ENCODE measurements around the gene MYO6.

MYO6 gene

DNA sequence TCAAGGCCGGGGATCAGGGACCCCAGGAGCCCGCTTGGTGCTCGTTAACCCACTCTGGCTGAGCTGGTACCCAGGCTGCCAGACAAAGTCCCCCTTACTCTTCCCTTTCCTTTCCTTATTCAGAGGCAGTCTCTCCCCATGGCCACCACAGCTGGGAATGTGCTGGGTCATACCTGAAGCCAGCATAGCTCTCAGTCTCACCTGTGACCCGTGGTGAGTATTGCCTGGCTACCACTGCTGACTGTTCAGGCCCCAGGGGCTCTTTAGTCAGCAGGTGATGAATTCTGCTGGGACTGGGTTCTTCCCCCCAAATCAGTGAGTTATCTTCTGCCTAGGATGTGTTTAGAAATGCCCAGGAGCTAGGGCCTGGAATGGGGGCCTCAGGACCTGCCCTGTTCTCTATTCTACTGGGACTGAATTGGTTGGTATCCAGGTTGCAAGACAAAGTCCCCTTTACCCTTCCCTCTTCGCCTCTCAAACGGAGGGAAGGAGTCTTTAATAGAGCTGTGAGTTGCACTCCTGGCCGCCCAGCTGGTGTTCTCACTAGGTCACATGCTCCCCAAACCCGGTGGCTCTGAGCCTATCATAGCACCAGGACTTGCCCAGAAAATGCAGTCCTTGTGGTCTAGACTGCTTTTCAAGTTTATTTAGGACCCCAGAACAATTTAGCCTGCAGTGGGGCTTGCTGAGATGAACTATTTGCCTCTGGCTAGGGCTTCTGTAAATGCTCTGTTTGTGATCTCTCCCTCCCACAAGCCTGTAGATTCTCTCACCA, 64.6 kb downstream of the MYO6 start:
- DNase-seq = no peak
- in situ Hi-C loops (cut with HindIII; ENCODE audit: low pct_ligation_motif_present, low pct_unique_long_range_greater_than_20kb, low sequenced_read_pairs) = no loop called here

DNA sequence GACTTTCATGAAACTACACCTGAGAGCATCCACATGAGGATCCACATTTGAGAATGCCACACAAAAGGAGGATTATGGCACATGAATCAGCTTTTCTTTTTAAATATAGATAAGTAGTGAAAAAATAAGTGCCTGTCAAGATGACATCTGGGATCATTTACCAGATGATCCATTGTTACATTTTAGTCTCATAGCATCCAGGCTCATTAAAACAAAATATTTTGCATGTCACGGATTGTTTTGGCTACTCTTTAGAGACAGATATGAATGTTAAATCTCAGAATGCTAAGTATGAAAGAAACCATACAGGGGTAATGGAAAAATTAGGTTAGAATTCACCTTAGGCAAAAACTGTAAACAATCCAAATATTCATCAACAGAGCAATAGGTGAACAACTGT, 66.7 kb downstream of the MYO6 start:
- DNase-seq = no peak
- in situ Hi-C loops (cut with HindIII; ENCODE audit: low pct_ligation_motif_present, low pct_unique_long_range_greater_than_20kb, low sequenced_read_pairs) = no loop called here

DNA sequence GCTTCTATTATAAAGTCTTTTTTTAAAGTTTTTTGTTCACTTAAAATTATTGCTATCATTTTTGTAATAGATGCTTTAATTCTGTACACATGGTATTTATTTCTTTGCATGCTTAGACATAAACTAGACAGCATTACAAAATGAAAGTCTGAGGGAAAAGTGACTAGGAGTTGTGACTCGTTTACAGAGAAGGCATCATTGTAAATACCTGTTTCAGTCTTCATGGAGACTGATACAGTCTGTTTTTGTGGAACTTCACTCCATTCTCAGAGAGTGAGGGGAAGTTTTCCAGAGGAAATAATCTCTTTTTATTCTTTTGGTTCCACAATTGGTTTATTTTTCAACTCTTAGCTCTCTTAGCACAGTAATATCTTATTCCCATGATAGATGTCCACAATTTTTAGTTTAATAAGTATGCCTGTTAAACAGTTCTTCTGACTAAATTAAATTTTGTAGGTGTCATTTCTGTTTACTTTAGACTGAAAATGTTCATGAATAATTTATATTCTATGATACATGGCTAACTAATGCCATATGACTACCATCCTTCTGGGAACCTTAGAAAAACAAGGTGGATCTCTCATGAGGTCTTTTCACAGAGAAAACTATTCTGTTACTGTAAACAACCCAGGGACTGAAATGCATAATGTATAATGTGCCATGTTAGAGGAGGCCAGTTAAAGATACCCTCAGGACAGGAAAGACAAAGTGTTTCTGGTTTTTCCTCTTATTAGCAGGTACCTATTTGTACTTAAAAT, 69.2 kb downstream of the MYO6 start:
- in situ Hi-C loops (cut with HindIII; ENCODE audit: low pct_ligation_motif_present, low pct_unique_long_range_greater_than_20kb, low sequenced_read_pairs) = no loop called here

DNA sequence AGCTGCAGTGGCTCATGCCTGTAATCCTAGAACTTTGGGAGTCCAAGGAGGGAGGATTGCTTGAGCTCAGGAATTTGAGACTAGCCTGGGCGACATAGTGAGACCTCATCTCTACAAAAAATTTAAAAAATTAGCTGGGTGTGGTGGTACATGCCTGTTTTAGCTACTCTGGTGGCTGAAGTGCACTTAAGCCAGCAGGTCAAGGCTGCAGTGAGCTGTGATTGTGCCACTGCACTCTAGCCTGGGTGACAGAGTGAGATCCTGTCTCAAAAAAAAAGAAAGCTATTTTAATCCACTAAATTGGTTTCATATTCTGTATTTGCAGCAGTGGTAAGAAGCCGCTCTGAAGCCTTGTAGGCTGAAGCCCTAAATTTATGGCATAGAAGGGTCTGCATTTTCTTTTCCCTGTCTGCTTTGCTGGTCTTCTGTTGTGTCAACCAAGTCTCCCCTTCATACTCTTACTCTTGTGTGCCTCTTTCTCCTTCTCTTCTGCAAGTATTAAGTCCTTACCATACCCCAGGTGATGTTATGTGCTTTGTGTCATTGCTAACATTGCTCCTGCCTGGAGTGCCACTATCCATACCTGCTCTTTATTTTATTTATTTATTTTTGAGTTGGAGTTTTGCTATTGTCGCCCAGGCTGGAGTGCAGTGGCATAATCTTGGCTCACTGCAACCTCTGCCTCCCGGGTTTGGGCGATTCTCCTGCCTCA, 70.9 kb downstream of the MYO6 start:
- in situ Hi-C loops (cut with HindIII; ENCODE audit: low pct_ligation_motif_present, low pct_unique_long_range_greater_than_20kb, low sequenced_read_pairs) = no loop called here

More for the DNA sequence above, 69.2 kb downstream of the MYO6 start:
- no peak for DNase-seq

DNA sequence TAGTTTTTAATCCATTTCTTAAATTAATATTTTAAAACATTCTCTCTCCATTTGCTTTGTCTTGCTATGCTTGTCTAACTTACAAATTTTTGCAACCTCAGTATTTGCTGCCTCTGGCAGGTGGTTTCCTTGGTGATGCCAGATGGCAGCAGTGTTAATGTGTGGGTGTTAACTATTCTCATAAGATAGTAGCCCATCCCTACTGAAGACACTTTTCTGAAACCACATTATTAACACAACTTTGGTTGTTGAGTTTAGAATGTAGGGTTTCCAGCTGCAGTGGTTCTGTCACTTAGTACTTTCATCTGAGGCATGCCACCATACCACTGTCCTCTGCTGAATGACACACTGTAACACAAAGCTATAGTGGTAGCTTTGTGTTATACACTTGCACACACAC, 75.1 kb downstream of the MYO6 start:
- DNase-seq = no peak
- in situ Hi-C loops (cut with HindIII; ENCODE audit: low pct_ligation_motif_present, low pct_unique_long_range_greater_than_20kb, low sequenced_read_pairs) = no loop called here

More for the DNA sequence above, 70.9 kb downstream of the MYO6 start:
- DNase-seq = no peak

DNA sequence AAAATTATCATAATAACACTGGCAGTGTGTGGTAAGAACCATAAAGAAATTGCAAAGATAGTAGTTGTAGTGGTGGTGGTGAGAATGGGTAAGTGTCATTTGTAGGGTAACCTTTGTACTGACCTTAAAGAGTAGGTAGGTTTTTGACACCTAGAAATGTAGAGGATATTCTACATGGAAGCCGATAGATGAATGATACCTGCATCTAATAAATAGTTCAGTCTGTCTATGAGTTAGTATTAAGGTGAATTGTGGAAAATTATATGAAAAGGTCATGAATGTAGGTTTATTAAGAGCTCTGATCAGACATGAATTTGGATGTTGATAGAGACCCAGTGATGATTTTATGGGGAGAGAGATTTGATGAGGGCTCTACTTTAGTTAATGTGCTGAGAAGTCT, 78.1 kb downstream of the MYO6 start:
- in situ Hi-C loops (cut with HindIII; ENCODE audit: low pct_ligation_motif_present, low pct_unique_long_range_greater_than_20kb, low sequenced_read_pairs) = no loop called here
- DNase-seq = no peak

DNA sequence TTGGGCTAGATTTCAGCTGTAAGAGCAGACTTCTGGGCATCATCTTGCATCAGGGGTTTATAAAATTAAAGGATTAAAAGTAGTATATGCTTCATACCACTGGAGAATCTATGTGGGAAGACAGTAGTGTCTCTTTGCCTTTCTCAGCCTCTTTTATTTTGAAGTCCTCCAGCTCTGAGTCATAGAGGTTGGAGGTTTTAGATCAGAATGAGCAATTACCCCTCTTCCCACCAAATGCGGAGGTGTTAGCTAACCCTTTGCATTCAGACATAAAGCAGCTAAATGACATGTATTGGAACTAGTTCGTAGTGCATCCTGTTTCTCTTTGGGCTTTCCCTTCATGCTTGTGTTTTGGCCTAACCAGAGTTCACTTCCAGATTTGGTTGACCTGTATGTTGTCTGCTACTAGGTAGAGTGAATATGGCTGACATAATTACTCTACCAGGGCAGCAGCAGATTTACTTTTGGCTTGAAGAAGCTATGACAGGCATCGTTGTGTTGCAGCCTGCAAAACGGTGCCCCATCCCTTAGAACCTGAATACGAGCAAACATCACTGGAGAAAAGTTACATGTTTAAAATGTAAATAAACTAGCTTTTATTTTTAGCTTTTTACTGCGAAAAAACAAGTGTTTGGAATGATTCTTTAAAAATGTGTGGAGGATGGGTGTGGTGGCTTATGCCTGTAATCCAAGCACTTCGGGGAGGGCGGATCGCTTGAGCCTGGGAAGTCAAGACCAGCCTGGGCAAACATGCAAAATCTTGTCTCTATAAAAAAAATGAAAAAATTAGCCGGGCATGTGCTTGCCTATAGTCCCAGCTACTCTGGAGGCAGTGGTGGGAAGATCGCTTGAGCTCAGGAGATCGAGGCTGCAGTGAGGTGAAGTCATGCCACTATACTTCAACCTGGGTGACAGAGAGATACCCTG, 82.2 kb downstream of the MYO6 start:
- DNase-seq = no peak
- in situ Hi-C loops (cut with HindIII; ENCODE audit: low pct_ligation_motif_present, low pct_unique_long_range_greater_than_20kb, low sequenced_read_pairs) = no loop called here

DNA sequence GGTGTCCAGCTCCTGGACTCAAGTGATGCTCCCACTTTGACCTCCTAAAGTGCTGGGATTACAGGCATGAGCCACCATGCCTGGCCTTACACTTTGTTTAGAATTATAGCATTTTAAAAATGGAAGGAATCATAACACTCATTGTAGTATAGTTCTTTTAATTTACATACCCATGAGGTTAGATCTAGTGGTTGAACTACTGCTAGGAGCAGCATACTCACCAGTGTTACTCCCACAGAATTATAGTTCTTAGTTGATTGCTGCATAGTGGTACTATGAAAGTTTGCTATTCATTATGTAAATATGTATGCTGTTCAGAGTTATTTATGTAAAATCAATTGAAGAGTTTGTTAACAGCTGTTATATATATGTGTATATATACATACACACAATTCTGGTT, 85.4 kb downstream of the MYO6 start:
- in situ Hi-C loops (cut with HindIII; ENCODE audit: low pct_ligation_motif_present, low pct_unique_long_range_greater_than_20kb, low sequenced_read_pairs) = no loop called here
- DNase-seq = no peak

DNA sequence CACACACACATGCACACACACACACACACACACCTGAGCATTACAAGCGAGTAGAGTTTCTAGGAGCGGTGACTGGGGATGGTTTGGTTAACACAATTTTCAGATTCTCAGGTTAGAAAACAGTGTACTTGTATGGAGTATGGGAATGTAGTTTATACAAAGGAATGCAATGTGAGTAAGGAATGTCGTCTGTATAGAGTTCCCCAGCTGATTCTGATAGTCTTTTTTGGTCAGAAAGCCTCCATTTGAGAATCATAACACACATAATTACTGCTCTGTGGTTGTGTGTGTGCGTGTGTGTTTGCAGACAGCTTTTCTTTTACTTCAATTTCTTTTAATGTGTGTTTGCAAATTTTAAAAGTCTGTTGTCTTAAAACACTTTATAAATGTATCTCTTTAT, 93.2 kb downstream of the MYO6 start:
- DNase-seq = no peak
- in situ Hi-C loops (cut with HindIII; ENCODE audit: low pct_ligation_motif_present, low pct_unique_long_range_greater_than_20kb, low sequenced_read_pairs) = no loop called here

DNA sequence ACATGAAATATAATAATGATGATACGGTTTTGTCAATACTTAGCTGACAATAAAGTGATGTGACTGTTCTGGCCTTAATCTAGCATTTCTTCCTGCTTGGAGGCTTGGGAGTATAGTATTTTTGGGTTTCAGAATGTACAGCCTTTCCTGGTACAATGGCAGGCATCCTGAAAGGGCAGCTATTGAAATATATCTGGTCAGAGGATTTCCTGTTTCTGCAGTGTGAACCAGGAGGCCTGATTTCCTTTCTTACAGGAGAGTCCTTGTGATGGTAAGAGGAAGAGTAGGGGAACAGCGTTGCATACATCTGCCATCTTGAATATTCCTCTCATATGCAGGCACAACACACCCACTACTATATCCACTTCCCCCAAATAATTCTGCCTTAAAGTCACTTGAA, 93.7 kb downstream of the MYO6 start:
- DNase-seq = no peak
- in situ Hi-C loops (cut with HindIII; ENCODE audit: low pct_ligation_motif_present, low pct_unique_long_range_greater_than_20kb, low sequenced_read_pairs) = no loop called here

DNA sequence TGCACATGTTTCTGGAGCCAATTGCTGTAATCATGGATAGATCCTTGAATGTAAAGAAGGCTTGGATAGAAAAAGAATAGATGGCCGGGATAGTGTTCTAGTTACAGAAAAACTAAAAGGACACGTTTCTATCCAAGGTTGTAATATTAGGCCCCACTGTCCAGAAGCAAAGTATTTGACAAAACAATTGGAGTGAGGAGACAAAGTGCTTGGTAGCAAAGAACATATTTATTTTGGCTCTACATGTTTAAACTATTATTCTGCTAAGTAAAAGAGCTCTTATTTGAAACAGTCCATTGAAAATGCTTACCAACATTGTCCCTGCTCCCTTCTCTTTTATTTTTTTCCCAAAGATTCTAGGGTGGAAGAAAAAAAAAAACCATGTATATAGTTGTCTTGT, 94.4 kb downstream of the MYO6 start:
- in situ Hi-C loops (cut with HindIII; ENCODE audit: low pct_ligation_motif_present, low pct_unique_long_range_greater_than_20kb, low sequenced_read_pairs) = no loop called here
- DNase-seq = no peak

DNA sequence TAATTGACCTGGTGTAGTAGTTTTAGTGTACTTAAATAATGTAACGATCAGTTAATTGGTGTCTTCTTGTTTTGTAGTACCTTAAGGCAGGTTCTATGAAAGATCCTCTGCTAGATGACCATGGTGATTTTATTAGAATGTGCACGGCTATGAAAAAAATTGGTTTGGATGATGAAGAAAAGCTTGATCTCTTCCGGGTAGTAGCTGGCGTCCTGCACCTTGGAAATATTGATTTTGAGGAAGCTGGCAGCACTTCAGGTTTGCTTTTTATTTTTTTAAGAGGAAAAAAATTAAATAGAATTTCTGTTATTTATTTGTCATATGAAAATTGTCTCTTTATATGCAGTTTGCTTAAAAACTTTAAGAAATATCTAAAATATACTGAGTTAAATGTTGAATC, 99.2 kb downstream of the MYO6 start:
- in situ Hi-C loops (cut with HindIII; ENCODE audit: low pct_ligation_motif_present, low pct_unique_long_range_greater_than_20kb, low sequenced_read_pairs) = no loop called here

DNA sequence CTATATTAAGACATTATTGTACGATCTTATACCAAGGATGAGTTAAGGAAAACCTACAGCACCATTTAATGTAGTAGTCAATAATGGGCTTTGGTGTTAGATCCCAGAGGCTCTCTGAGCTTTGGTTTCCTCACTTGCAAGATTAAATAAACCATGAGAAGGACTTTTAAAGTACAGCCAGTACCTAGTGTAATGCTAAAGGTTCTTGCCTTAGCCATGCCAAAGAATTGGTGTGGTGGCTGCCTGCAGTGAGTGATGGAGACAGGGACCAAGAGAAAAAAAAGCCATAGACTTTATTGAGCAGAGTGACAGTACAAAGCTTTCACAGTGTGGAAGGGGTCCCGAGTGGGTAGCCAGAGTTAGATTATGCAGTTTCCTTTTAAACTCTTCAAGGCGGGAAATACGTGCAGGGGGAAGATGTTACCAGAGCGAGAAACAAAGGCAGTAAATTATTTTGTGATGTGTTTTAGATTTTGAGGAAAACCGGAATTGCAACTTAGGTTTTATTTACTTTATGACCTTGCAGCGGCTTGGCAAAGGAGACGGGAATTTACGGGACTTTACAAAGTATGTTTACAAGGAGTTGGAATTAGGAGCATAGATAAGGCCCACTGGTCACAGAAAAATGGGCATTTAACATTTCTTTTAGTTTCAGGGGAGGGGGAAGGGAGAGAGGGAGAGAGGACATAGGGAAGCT, 100.4 kb downstream of the MYO6 start:
- in situ Hi-C loops (cut with HindIII; ENCODE audit: low pct_ligation_motif_present, low pct_unique_long_range_greater_than_20kb, low sequenced_read_pairs) = no loop called here
- DNase-seq = no peak

More for the DNA sequence above, 99.2 kb downstream of the MYO6 start:
- no peak for DNase-seq

DNA sequence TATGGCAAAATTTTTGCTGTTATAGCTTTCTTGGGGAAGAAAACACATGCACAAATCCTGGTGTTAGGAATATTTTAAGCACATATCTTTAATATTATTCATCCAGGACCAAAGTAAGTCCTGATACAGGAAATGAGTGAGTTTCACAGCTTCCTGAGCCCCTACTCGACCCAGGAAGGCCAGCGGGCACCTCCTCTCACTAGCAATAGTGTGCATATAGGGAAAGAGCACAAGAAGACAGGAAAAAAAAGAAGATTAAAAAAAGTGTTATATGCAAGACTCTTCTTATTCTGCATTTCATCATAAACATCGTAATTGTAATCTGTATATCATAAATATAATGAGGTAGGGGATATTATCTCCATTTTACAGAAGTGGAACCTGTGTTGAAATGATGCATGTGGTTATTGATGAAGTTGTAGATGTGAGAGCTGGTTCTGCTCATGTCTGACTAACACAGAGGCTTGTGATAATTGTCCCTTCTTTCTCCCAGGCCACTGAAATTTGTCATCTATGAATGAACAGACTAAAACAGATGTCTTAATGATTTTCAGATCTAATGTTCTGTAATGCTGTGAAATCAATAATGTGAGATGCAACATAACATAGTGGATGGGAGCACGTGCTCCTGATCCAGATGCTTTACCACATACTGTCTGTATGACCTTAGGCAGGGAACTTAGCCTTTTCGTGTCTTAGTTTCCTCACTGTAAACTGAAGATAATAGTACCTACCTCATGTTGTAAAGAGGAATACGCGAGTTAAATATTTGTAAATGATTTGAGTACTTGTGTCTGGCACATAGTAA, 101.2 kb downstream of the MYO6 start:
- in situ Hi-C loops (cut with HindIII; ENCODE audit: low pct_ligation_motif_present, low pct_unique_long_range_greater_than_20kb, low sequenced_read_pairs) = no loop called here
- DNase-seq = no peak

DNA sequence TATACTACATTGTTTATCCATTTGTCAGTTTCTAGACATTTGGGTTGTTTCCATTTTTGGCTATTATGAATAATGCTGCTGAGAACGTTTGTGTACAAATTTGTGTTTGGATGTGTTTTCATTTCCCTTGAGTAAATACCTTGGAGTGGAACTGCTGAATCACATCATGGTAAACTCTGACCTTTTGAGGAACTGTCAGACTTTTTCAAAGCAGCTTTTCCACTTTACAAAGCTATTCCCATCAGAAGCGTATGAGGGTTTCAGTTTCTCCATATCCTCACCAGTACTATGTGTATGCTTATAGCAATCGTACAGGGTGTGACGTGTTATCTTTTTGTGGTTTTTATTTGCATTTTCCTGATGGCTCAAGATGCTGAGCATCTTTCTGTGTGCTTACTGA, 103.7 kb downstream of the MYO6 start:
- no peak for DNase-seq
- in situ Hi-C loops (cut with HindIII; ENCODE audit: low pct_ligation_motif_present, low pct_unique_long_range_greater_than_20kb, low sequenced_read_pairs) = no loop called here

DNA sequence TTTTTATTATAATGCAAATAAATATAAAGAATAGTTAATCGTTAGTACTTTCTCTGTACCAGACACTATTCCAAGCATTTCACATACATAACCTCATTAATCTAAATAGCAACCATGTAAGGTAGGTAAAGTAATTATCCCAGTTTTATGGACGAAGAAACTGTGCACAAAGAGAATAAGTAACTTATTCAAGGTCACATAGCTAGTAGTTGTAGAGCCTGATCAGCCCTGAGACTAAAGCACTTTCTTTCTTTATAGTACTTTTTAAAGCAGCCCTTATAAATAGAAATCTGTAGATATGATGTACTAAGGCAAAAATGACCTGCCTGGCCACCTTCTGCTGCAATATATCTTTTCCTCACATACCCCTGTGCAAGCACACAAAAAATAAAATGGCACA, 104.8 kb downstream of the MYO6 start:
- no peak for DNase-seq
- in situ Hi-C loops (cut with HindIII; ENCODE audit: low pct_ligation_motif_present, low pct_unique_long_range_greater_than_20kb, low sequenced_read_pairs) = no loop called here

DNA sequence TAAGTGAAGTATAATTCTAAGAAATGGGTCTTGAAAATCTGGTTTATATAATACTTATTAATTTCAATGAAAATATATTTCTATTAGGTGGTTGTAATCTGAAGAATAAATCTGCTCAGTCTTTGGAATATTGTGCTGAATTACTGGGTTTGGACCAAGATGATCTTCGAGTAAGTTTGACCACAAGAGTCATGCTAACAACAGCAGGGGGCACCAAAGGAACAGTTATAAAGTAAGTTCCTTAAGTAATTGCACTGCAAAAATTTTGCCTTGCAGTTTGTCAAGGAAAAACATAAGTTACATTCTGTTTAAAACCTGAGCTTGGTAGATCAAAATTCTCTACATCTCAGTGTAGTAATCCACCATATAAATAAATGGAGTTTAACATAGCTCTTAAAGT, 106.0 kb downstream of the MYO6 start:
- in situ Hi-C loops (cut with HindIII; ENCODE audit: low pct_ligation_motif_present, low pct_unique_long_range_greater_than_20kb, low sequenced_read_pairs) = no loop called here
- peak; percentile 62 for DNase-seq

Measured in ACHN (cell line).